Progenitor cell of endocrine pancreas (in vitro differentiated cells): ENCODE results near the gene CDH4. TPM values are rescaled to one million over a fixed set of nuclear protein-coding genes. Genes with fewer than 3 reads are reported as not detected.

ENCODE experiments used
- DNase-seq: peaks from one replicate; pipeline ENCODE4 v3.0.0; 2021; ENCODE audit warnings: low spot score; ENCODE audit not compliant: unreplicated experiment
- H3K27ac Mint-ChIP-seq: 2 replicates; pipeline ENCODE4 v1.8.0; 2021; ENCODE audit warnings: mild to moderate bottlenecking, moderate library complexity, mixed read lengths
- H3K27me3 Mint-ChIP-seq: 2 replicates; pipeline ENCODE4 v1.8.0; 2021; ENCODE audit warnings: mixed read lengths
- H3K36me3 Mint-ChIP-seq: 2 replicates; pipeline ENCODE4 v1.8.0; 2022; ENCODE audit warnings: mixed read lengths; ENCODE audit not compliant: insufficient read depth
- H3K4me1 Mint-ChIP-seq: 2 replicates; pipeline ENCODE4 v1.8.0; 2021; ENCODE audit warnings: low read depth, mixed read lengths
- H3K4me3 Mint-ChIP-seq: 2 replicates; pipeline ENCODE4 v1.8.0; 2021; ENCODE audit warnings: low read depth, mild to moderate bottlenecking, moderate library complexity, mixed read lengths
- H3K9me3 Mint-ChIP-seq: 2 replicates; pipeline ENCODE4 v1.8.0; 2021; ENCODE audit warnings: low read depth, mixed read lengths
- total RNA-seq: library from RNA; stranded (reverse); gene quantifications from 2 replicates; pipeline ENCODE4 v1.2.1, GENCODE V29; 2021
- TF ChIP-seq, protein P1 (sequence below): fragments of 200-600 bp; sonication (generic); IDR thresholded peaks from one replicate; pipeline ENCODE4 v1.5.0; 2021; ENCODE audit warnings: antibody characterized with exemption, mild to moderate bottlenecking; ENCODE audit not compliant: unreplicated experiment

CDH4 gene
- total RNA-seq, 1 donor from 2014 or later: 0.43 TPM

GRCh38 chr20:61299618-61300017 lies 47.6 kb downstream of the CDH4 start:
- no peak overlapping the region for H3K27ac Mint-ChIP-seq

GRCh38 chr20:61300293-61300692 lies 48.2 kb downstream of the CDH4 start:
- no peaks in the 10 kb centered on the region for H3K36me3 Mint-ChIP-seq
- peaks cover 3% of the 10 kb centered on the region for H3K27me3 Mint-ChIP-seq
- DNase-seq: no peak
- TF ChIP-seq, protein P1, sequence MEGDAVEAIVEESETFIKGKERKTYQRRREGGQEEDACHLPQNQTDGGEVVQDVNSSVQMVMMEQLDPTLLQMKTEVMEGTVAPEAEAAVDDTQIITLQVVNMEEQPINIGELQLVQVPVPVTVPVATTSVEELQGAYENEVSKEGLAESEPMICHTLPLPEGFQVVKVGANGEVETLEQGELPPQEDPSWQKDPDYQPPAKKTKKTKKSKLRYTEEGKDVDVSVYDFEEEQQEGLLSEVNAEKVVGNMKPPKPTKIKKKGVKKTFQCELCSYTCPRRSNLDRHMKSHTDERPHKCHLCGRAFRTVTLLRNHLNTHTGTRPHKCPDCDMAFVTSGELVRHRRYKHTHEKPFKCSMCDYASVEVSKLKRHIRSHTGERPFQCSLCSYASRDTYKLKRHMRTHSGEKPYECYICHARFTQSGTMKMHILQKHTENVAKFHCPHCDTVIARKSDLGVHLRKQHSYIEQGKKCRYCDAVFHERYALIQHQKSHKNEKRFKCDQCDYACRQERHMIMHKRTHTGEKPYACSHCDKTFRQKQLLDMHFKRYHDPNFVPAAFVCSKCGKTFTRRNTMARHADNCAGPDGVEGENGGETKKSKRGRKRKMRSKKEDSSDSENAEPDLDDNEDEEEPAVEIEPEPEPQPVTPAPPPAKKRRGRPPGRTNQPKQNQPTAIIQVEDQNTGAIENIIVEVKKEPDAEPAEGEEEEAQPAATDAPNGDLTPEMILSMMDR: no peak
- H3K9me3 Mint-ChIP-seq: no peaks in the 10 kb centered on the region
- H3K27ac Mint-ChIP-seq: no peak overlapping the region
- H3K4me1 Mint-ChIP-seq: no peaks in the 10 kb centered on the region
- H3K4me3 Mint-ChIP-seq: no peak overlapping the region

More at GRCh38 chr20:61299618-61300017, 47.6 kb downstream of the CDH4 start:
- Mint-ChIP-seq H3K36me3 (no peaks in the 10 kb centered on the region), H3K9me3 (no peaks in the 10 kb centered on the region), H3K4me1 (no peaks in the 10 kb centered on the region), H3K27me3 (peaks cover 3% of the 10 kb centered on the region), H3K4me3 (no peak overlapping the region)
- no peak for DNase-seq
- TF ChIP-seq, protein P1: no peak

GRCh38 chr20:61300709-61301108 lies 48.6 kb downstream of the CDH4 start:
- no peak for DNase-seq
- TF ChIP-seq, protein P1: no peak
- peaks cover 3% of the 10 kb centered on the region for H3K27me3 Mint-ChIP-seq

DNA sequence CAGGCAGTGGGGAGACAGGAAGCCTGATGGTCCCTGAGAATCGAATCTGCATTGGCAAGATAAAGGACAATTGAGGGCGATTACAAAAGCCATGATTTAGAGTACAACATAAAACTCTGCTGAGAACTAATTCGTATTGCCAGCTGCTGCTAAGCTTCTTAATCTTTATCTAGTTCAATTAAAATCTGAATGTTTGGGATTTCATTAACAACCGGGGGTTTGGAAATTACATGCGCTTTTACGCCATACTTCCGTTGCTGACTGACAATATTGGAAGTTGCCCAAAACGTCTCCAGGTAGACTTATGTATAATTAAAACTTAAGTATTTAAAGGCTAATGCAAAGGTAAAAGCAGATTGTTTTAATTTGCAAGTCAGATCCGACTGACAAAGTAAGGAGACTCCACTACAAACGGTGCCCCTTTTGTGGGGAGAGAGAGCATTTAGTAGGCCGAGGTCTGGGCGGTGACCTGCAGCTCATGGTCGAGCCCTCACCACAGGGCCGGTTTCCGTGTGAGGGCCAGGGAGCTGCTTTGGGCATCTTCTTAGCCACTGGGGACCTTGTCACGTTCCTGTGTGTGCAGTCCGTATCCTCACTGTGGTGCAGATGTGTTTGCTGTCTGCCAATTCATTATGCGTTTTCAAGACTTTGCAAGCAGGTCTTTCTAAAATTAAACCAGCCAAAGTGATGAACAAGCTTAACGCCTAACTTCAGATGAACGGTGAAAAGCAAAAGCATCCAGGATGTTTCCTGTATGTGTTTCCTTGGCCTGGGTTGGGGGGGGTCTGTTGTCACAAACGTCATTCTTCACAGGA lies 49.9 kb downstream of the CDH4 start:
- H3K4me3 Mint-ChIP-seq: no peak overlapping the region
- H3K27ac Mint-ChIP-seq: no peak overlapping the region
- H3K4me1 Mint-ChIP-seq: no peaks in the 10 kb centered on the region
- TF ChIP-seq, protein P1: no peak
- H3K9me3 Mint-ChIP-seq: no peaks in the 10 kb centered on the region
- H3K36me3 Mint-ChIP-seq: no peaks in the 10 kb centered on the region
- no peak for DNase-seq
- H3K27me3 Mint-ChIP-seq: no peaks in the 10 kb centered on the region

More at GRCh38 chr20:61300709-61301108, 48.6 kb downstream of the CDH4 start:
- Mint-ChIP-seq H3K36me3 (no peaks in the 10 kb centered on the region), H3K4me3 (no peak overlapping the region), H3K4me1 (no peaks in the 10 kb centered on the region), H3K27ac (no peak overlapping the region), H3K9me3 (no peaks in the 10 kb centered on the region)

DNA sequence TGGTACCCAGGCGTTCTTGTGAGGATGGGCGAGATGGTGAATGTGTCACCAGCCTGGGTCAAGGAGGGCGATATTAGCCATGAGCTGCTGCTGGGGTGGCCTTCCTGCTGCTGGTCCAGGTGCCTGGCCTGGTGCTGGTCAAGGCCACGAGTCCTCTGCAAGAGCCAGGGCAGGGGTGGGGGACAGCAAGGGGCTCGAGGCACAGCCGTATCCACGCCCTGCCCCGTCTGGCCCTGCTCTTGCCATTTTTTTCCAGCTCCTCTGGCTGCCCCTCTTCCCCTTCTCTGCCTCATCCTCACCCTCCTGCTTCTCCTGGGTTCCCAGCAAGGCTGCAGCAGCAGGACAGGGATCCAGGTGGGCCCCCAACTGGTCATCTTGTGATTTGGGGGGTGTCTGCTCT lies 51.2 kb downstream of the CDH4 start:
- Mint-ChIP-seq H3K4me3 (no peak overlapping the region), H3K27ac (no peak overlapping the region), H3K9me3 (no peaks in the 10 kb centered on the region), H3K27me3 (peaks cover 2% of the 10 kb centered on the region), H3K4me1 (peaks cover 1% of the 10 kb centered on the region), H3K36me3 (no peaks in the 10 kb centered on the region)
- TF ChIP-seq, protein P1: no peak
- DNase-seq: no peak
